ENCODE measurements around the gene S100A5. TPM values are rescaled to one million over a fixed set of nuclear protein-coding genes. Genes with fewer than 3 reads are reported as not detected.

The S100A5 gene
- total and polyA plus RNA-seq, 9 of the 15 experiments (the other 6 are each of a cell fraction or from before 2014, with no cell fraction given): 0.56 to 1.4 (median 0.64) TPM; not detected in 5

DNA sequence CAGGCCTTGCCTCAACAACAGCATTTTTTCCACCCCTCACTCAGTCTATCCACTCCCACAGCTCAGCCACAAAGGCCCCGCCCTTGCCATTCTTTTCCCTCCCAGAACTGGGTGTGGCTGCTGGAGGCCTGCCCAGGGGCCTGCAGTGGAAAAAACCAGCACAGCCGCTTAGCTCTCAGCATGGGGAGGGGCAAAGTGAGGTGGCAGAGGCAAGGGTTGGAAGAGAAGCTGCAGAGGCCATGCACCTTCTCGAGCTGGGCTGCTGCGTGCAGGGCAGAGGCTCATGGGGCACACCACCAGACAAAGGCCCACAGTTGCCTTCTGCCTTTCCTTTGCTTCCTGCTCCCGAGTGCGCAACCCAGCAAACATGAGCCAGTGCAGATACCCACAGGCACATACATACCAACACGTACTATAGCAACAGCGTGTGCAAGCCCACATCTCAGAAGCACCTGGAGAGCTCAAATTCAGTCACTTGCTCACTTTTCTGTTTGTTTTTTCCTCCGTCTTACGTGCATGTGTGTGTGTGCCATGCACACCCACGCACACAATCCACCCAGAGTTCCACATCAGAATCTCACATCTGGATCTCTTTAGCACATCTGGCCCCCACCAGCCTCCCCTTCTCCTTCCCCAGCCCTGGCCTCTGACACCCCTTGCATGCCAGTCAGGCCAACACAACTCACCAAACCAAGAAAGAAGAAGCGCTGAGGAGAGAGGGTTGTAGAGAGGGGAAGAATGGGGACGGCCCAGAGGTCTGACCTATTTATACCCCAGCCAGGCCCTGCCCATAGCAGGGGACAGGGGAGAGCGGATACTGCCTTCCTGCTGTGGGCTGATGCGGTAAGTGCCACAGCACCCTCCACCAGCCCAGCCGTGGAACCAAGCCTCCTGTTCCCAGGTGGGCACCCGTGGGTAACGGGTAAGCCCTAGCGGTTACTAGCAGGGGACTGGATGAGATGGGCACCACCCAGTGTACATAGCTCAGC, 4.6 kb upstream of the S100A5 start, which contains the start of gene S100A4 (continued):
- TF ChIP-seq, protein P1, sequence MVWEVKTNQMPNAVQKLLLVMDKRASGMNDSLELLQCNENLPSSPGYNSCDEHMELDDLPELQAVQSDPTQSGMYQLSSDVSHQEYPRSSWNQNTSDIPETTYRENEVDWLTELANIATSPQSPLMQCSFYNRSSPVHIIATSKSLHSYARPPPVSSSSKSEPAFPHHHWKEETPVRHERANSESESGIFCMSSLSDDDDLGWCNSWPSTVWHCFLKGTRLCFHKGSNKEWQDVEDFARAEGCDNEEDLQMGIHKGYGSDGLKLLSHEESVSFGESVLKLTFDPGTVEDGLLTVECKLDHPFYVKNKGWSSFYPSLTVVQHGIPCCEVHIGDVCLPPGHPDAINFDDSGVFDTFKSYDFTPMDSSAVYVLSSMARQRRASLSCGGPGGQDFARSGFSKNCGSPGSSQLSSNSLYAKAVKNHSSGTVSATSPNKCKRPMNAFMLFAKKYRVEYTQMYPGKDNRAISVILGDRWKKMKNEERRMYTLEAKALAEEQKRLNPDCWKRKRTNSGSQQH (CRISPR knock-in tag; IDR thresholded peaks at IDR 0.05): 0 out of 2 replicates have a peak, but pooled peaks have one; percentile 47
- TF ChIP-seq, protein P2, sequence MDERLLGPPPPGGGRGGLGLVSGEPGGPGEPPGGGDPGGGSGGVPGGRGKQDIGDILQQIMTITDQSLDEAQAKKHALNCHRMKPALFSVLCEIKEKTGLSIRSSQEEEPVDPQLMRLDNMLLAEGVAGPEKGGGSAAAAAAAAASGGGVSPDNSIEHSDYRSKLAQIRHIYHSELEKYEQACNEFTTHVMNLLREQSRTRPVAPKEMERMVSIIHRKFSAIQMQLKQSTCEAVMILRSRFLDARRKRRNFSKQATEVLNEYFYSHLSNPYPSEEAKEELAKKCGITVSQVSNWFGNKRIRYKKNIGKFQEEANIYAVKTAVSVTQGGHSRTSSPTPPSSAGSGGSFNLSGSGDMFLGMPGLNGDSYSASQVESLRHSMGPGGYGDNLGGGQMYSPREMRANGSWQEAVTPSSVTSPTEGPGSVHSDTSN (CRISPR knock-in tag; IDR thresholded peaks at IDR 0.05; ENCODE audit: low read depth): no peak
- TF ChIP-seq, protein P2 (tag; conservative IDR thresholded peaks at IDR 0.05; ENCODE audit: low read depth): no peak
- TF ChIP-seq ZNF583 (CRISPR knock-in tag; IDR thresholded peaks at IDR 0.05) (no peak), RNF2 (IDR thresholded peaks at IDR 0.05) (0 out of 2 replicates have a peak, but pooled peaks have one; percentile 58), CTBP1 (IDR thresholded peaks at IDR 0.05; ENCODE audit: borderline replicate concordance) (peak; percentile 56; the same call in 1 of the 2 replicates), RFX5 (IDR thresholded peaks at IDR 0.05; ENCODE audit: low read depth, low read length) (no peak), TFAM (CRISPR knock-in tag; conservative IDR thresholded peaks at IDR 0.05) (no peak), POLR2G (IDR thresholded peaks at IDR 0.05; ENCODE audit: low read depth, low read length) (peak; percentile 52; the same call in 1 of the 2 replicates), PHF20 (IDR thresholded peaks at IDR 0.05; ENCODE audit: partially characterized antibody) (no peak), YY1 (IDR thresholded peaks at IDR 0.05; ENCODE audit: borderline replicate concordance in 1 of 3, control insufficient read depth in 1 of 3, extremely low read depth in 1 of 3, insufficient read depth in 3 of 3, insufficient read length in 1 of 3, insufficient replicate concordance in 2 of 3, low read depth in 1 of 3, low read length in 2 of 3) (peak in 1 of 3 experiments; percentile 27), NBN (IDR thresholded peaks at IDR 0.05; ENCODE audit: low read depth) (no peak)
- TF ChIP-seq, protein P3, sequence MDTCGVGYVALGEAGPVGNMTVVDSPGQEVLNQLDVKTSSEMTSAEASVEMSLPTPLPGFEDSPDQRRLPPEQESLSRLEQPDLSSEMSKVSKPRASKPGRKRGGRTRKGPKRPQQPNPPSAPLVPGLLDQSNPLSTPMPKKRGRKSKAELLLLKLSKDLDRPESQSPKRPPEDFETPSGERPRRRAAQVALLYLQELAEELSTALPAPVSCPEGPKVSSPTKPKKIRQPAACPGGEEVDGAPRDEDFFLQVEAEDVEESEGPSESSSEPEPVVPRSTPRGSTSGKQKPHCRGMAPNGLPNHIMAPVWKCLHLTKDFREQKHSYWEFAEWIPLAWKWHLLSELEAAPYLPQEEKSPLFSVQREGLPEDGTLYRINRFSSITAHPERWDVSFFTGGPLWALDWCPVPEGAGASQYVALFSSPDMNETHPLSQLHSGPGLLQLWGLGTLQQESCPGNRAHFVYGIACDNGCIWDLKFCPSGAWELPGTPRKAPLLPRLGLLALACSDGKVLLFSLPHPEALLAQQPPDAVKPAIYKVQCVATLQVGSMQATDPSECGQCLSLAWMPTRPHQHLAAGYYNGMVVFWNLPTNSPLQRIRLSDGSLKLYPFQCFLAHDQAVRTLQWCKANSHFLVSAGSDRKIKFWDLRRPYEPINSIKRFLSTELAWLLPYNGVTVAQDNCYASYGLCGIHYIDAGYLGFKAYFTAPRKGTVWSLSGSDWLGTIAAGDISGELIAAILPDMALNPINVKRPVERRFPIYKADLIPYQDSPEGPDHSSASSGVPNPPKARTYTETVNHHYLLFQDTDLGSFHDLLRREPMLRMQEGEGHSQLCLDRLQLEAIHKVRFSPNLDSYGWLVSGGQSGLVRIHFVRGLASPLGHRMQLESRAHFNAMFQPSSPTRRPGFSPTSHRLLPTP (IDR thresholded peaks at IDR 0.05; ENCODE audit: borderline replicate concordance, extremely low read depth, insufficient read length): no peak
- TF ChIP-seq, protein P4, sequence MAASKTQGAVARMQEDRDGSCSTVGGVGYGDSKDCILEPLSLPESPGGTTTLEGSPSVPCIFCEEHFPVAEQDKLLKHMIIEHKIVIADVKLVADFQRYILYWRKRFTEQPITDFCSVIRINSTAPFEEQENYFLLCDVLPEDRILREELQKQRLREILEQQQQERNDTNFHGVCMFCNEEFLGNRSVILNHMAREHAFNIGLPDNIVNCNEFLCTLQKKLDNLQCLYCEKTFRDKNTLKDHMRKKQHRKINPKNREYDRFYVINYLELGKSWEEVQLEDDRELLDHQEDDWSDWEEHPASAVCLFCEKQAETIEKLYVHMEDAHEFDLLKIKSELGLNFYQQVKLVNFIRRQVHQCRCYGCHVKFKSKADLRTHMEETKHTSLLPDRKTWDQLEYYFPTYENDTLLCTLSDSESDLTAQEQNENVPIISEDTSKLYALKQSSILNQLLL (CRISPR knock-in tag; IDR thresholded peaks at IDR 0.05; ENCODE audit: borderline replicate concordance): no peak

Data from K562 (cell line).